Measurements from ENCODE around the gene FDXR. TPM values are rescaled to one million over a fixed set of nuclear protein-coding genes. Genes with fewer than 3 reads are reported as not detected.

Gene FDXR
- total and polyA plus RNA-seq, 2 donors (not counting 1 experiment from before 2014, with no cell fraction given): 4.6 to 7.0 TPM

DNA sequence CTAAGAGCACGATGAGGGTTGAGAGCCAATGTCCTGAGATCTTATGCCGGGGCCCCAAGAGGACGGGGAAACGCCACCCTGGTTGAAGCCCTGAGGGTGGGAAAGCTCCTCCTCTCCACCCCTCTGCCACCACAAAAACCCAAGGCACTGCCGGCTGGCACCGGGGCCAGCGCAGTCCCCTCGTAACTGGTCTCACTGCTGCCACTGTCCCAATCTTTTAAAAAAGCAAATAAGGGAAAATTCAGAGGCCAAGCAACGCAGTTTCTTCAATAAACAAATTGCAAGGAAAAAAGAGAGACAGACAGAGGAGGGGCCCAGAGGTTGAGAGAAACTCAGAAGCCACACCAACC is 19.8 kb downstream of the FDXR start:
- Histone ChIP-seq H4K20me1 (ENCODE audit: control insufficient read depth, insufficient read depth, low read length, poor library complexity, severe bottlenecking) (no peaks in the 10 kb centered on the region), H3K9ac (ENCODE audit: low read length) (no peak overlapping the region), H3K27me3 (replicated peaks in 1 of 4; ENCODE audit: control extremely low read depth in 1 of 4, control insufficient read depth in 3 of 4, insufficient read depth in 4 of 4, low read length in 3 of 4) (peaks cover 0 to 66% (median 27%) of the 10 kb centered on the region in 4 experiments), H3K9me3 (ENCODE audit: control extremely low read depth in 1 of 3, control insufficient read depth in 2 of 3, insufficient read depth in 1 of 3, low read length in 2 of 3) (peaks cover 0 to 8% (median 0%) of the 10 kb centered on the region in 3 donors), H3K27ac (ENCODE audit: low read length in 2 of 2) (no peak overlapping the region), H3K79me2 (ENCODE audit: control insufficient read depth, insufficient read depth, low read length) (no peaks in the 10 kb centered on the region), H3K4me3 (ENCODE audit: control extremely low read depth in 1 of 5, extremely low read depth in 1 of 5, insufficient read depth in 1 of 5, low read depth in 2 of 5, low read length in 4 of 5) (no peak overlapping the region), H2AFZ (ENCODE audit: insufficient read depth, low read depth, low read length, poor library complexity, severe bottlenecking) (no peak overlapping the region), H3K4me1 (ENCODE audit: control insufficient read depth in 2 of 2, insufficient read depth in 2 of 2, low read length in 2 of 2) (peaks cover 6 to 16% of the 10 kb centered on the region in 2 donors), H3K36me3 (replicated peaks in 1 of 2; ENCODE audit: control extremely low read depth in 1 of 2, control insufficient read depth in 1 of 2, extremely low read depth in 1 of 2, insufficient read depth in 2 of 2, low read length in 1 of 2) (no peaks in the 10 kb centered on the region), H3K4me2 (replicated peaks; ENCODE audit: low read depth, low read length, poor library complexity, severe bottlenecking) (peak overlapping the region; percentile 63)
- no peak for ATAC-seq (ENCODE audit: low read depth)
- no peak overlapping the region for H3K27ac Mint-ChIP-seq
- peaks cover 66% of the 10 kb centered on the region for H3K27me3 Mint-ChIP-seq
- ChIA-PET POLR2A (no interaction called here), CTCF (interaction anchor here (1.0 to 1.2 kb wide), 3 partner anchors 9 to 79 kb away, joined by 3 read pairs; no protein-coding TSS in a partner anchor)
- no peaks in the 10 kb centered on the region for H3K9me3 Mint-ChIP-seq (ENCODE audit: insufficient read depth)
- 23% methylated on average over 9 of the region's 9 CpGs for WGBS (ENCODE audit: insufficient coverage)
- H3K4me3 Mint-ChIP-seq: no peak overlapping the region
- TF ChIP-seq, protein P1, sequence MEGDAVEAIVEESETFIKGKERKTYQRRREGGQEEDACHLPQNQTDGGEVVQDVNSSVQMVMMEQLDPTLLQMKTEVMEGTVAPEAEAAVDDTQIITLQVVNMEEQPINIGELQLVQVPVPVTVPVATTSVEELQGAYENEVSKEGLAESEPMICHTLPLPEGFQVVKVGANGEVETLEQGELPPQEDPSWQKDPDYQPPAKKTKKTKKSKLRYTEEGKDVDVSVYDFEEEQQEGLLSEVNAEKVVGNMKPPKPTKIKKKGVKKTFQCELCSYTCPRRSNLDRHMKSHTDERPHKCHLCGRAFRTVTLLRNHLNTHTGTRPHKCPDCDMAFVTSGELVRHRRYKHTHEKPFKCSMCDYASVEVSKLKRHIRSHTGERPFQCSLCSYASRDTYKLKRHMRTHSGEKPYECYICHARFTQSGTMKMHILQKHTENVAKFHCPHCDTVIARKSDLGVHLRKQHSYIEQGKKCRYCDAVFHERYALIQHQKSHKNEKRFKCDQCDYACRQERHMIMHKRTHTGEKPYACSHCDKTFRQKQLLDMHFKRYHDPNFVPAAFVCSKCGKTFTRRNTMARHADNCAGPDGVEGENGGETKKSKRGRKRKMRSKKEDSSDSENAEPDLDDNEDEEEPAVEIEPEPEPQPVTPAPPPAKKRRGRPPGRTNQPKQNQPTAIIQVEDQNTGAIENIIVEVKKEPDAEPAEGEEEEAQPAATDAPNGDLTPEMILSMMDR (IDR thresholded peaks at IDR 0.05): no peak
- no peak for TF ChIP-seq EZH2 (IDR thresholded peaks at IDR 0.05; ENCODE audit: borderline replicate concordance, insufficient read depth, low read depth, low read length, poor library complexity, severe bottlenecking)
- no peak for DNase-seq
- intact Hi-C loops (cut with micrococcal nuclease): no loop called here
- H3K4me1 Mint-ChIP-seq: peaks cover 4% of the 10 kb centered on the region

DNA sequence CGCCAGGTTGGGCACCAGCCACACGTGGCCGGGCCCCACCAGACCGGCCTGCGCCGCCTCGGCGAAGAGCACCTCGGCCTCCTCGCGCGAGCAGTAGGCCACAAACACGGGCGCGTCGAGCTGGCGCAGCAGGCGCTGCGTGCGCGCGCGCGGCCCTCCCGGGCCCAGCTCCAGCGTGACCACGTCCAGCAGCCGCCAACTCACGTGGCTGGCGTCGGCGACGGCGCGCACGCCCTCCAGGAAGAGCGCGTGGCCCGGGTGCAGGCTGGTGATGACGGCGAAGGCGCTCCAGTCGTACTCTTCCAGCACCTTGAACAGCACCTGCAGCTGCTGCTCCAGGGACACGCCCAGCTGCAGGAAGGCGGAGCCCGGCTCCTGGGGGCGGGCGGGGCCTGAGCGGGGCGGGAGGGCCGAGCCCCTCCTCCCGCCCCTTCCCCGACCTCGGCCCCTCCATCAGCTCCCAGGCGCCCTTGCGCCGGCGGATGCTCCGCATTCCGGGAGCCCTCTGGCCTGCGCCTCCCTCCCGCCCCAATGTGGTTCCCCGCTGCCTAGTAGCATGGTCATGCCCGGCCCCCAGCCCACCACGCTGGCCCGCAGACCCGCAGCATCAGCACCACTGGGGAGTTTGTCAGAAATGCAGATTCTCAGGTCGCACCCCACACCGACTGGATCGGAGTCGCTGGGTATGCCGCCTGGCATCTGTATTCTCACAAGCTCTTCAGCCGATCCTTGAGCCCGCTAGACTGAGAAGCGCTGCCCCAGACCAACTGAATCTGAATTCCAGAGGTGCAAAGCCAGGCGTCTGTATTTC is 20.4 kb downstream of the FDXR start:
- H3K9ac ChIP-seq (ENCODE audit: low read length): no peak overlapping the region
- peaks cover 0 to 65% (median 27%) of the 10 kb centered on the region in 4 experiments for H3K27me3 ChIP-seq (replicated peaks in 1 of 4; ENCODE audit: control extremely low read depth in 1 of 4, control insufficient read depth in 3 of 4, insufficient read depth in 4 of 4, low read length in 3 of 4)
- peaks cover 6 to 16% of the 10 kb centered on the region in 2 donors for H3K4me1 ChIP-seq (ENCODE audit: control insufficient read depth in 2 of 2, insufficient read depth in 2 of 2, low read length in 2 of 2)
- H3K4me3 ChIP-seq (ENCODE audit: control extremely low read depth in 1 of 5, extremely low read depth in 1 of 5, insufficient read depth in 1 of 5, low read depth in 2 of 5, low read length in 4 of 5): no peak overlapping the region
- H4K20me1 ChIP-seq (ENCODE audit: control insufficient read depth, insufficient read depth, low read length, poor library complexity, severe bottlenecking): no peaks in the 10 kb centered on the region
- peak overlapping the region; percentile 63 for H3K4me2 ChIP-seq (replicated peaks; ENCODE audit: low read depth, low read length, poor library complexity, severe bottlenecking)
- H3K27ac Mint-ChIP-seq: no peak overlapping the region
- POLR2A ChIA-PET: no interaction called here
- H3K27ac ChIP-seq (ENCODE audit: low read length in 2 of 2): no peak overlapping the region
- DNase-seq (peak; percentile 63), ATAC-seq (ENCODE audit: low read depth) (peak; percentile 77)
- H3K4me3 Mint-ChIP-seq: peak overlapping the region; percentile 41
- CTCF ChIA-PET: interaction anchor here (1.0 to 1.2 kb wide), 4 partner anchors 9 to 78 kb away, joined by 3 read pairs; no protein-coding TSS in a partner anchor
- no peak for TF ChIP-seq EZH2 (IDR thresholded peaks at IDR 0.05; ENCODE audit: borderline replicate concordance, insufficient read depth, low read depth, low read length, poor library complexity, severe bottlenecking)
- TF ChIP-seq, protein P1 (IDR thresholded peaks at IDR 0.05): no peak
- H2AFZ ChIP-seq (ENCODE audit: insufficient read depth, low read depth, low read length, poor library complexity, severe bottlenecking): no peak overlapping the region
- whole genome bisulfite sequencing (ENCODE audit: insufficient coverage): 14% methylated on average over 76 of the region's 76 CpGs
- no peaks in the 10 kb centered on the region for H3K36me3 ChIP-seq (replicated peaks in 1 of 2; ENCODE audit: control extremely low read depth in 1 of 2, control insufficient read depth in 1 of 2, extremely low read depth in 1 of 2, insufficient read depth in 2 of 2, low read length in 1 of 2)
- H3K4me1 Mint-ChIP-seq: peaks cover 4% of the 10 kb centered on the region
- no peaks in the 10 kb centered on the region for H3K79me2 ChIP-seq (ENCODE audit: control insufficient read depth, insufficient read depth, low read length)
- intact Hi-C loops (cut with micrococcal nuclease): no loop called here
- H3K9me3 ChIP-seq (ENCODE audit: control extremely low read depth in 1 of 3, control insufficient read depth in 2 of 3, insufficient read depth in 1 of 3, low read length in 2 of 3): peaks cover 0 to 8% (median 0%) of the 10 kb centered on the region in 3 donors
- H3K9me3 Mint-ChIP-seq (ENCODE audit: insufficient read depth): no peaks in the 10 kb centered on the region
- peaks cover 61% of the 10 kb centered on the region for H3K27me3 Mint-ChIP-seq
